ENCODE measurements around the gene ETNK2. TPM values are rescaled to one million over a fixed set of nuclear protein-coding genes. Genes with fewer than 3 reads are reported as not detected.
A peak's percentile ranks its signal among the peaks of the same experiment; 100 is the strongest.

ETNK2 gene, protein sequence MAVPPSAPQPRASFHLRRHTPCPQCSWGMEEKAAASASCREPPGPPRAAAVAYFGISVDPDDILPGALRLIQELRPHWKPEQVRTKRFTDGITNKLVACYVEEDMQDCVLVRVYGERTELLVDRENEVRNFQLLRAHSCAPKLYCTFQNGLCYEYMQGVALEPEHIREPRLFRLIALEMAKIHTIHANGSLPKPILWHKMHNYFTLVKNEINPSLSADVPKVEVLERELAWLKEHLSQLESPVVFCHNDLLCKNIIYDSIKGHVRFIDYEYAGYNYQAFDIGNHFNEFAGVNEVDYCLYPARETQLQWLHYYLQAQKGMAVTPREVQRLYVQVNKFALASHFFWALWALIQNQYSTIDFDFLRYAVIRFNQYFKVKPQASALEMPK
- polyA plus RNA-seq (2013, experiment 1 of 2), result 5.0 TPM
- 4.8 TPM for polyA plus RNA-seq (2013, experiment 2 of 2)

DNA sequence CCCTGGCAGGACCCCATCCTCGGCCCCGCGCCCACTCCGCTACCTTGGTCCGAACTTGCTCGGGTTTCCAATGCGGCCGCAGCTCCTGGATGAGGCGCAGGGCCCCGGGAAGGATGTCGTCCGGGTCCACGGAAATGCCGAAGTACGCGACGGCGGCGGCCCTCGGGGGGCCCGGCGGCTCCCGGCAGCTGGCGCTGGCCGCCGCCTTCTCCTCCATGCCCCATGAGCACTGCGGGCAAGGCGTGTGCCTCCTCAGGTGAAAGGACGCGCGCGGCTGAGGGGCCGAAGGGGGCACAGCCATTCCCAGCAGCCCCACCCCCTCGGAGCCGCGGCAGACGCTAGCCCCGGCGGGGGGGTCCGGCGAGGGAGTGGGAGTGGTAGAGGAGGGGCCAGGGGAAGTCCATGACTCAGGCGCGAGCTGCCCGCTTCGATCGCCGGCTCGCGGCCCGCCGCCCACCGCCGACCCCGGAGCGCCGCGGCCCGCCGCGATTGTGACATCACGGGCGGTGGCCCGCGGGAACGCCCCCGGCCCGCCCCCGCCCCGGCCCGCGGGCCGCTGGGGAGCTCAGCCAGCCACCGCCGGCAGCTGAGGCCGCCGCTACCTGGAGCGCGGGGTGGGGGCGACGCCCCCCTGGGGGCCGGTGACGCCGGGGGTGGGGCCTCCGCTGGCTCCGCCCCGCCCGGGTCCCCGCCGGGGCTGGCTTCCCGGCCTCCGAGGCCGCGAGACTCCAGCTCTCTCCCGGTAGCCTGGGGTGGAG, at the start of gene ETNK2:
Gene ETNK2, minus strand, starts transcription at position 493 of the 758 bp plus-strand sequence. Its CDS starts 192 bp downstream, at position 301.
- H4K91ac ChIP-seq (ENCODE audit: low read length), result peak within 1 kb of the TSS; percentile 35
- H4K8ac ChIP-seq (ENCODE audit: low read length), result peak within 1 kb of the TSS; percentile 76
- peak within 1 kb of the TSS in 1 of 2 experiments; percentile 18 for H2BK12ac ChIP-seq (ENCODE audit: low read length in 2 of 2)
- peaks cover 17% of the 10 kb centered on the region for H3K4me1 ChIP-seq (ENCODE audit: control insufficient read depth, insufficient read depth, low read depth, low read length)
- peak within 1 kb of the TSS; percentile 24 for H2BK120ac ChIP-seq (ENCODE audit: low read depth, low read length)
- H3K18ac ChIP-seq (ENCODE audit: low read depth in 1 of 2, low read length in 2 of 2), result peak within 1 kb of the TSS; percentile 74 to 78
- H3K36me3 ChIP-seq (ENCODE audit: control insufficient read depth in 1 of 2, insufficient read depth in 2 of 2, low read depth in 1 of 2, low read length in 2 of 2), result no peaks in the 10 kb centered on the region
- H2BK15ac ChIP-seq (ENCODE audit: low read depth, poor library complexity, severe bottlenecking), result peak within 1 kb of the TSS; percentile 89
- no peak within 1 kb of the TSS for H2AK5ac ChIP-seq (ENCODE audit: low read length, severe bottlenecking)
- no peaks in the 10 kb centered on the region for H3K79me1 ChIP-seq (replicated peaks; ENCODE audit: low read length, poor library complexity, severe bottlenecking)
- no peak within 1 kb of the TSS for H2BK5ac ChIP-seq (ENCODE audit: low read depth, low read length, poor library complexity, severe bottlenecking)
- H3K14ac ChIP-seq (ENCODE audit: low read length in 2 of 2), result no peak within 1 kb of the TSS
- no peaks in the 10 kb centered on the region for H3K9me3 ChIP-seq (ENCODE audit: control insufficient read depth, low read length)
- DNase-seq, result peak; percentile 57
- H3K9ac ChIP-seq (ENCODE audit: low read length), result peak within 1 kb of the TSS; percentile 53
- H2AFZ ChIP-seq (ENCODE audit: low read depth, low read length), result peak within 1 kb of the TSS; percentile 60
- H3K23ac ChIP-seq (ENCODE audit: low read length in 2 of 2), result peak within 1 kb of the TSS in 1 of 2 experiments; percentile 54
- under 1% methylated on average over 56 of the region's 94 CpGs for WGBS
- H3K4me3 ChIP-seq (ENCODE audit: insufficient read depth in 1 of 2, low read depth in 1 of 2, low read length in 2 of 2), result peak within 1 kb of the TSS; percentile 71 to 75
- peak within 1 kb of the TSS; percentile 89 for H3K4me2 ChIP-seq (ENCODE audit: low read length, poor library complexity, severe bottlenecking)
- H3K27ac ChIP-seq (ENCODE audit: low read length, poor library complexity, severe bottlenecking), result no peak within 1 kb of the TSS
- peaks cover 18 to 66% of the 10 kb centered on the region in 2 experiments for H3K27me3 ChIP-seq (ENCODE audit: control insufficient read depth in 1 of 2, insufficient read depth in 1 of 2, low read length in 2 of 2)
- peak within 1 kb of the TSS; percentile 17 to 48 for H3K4ac ChIP-seq (ENCODE audit: low read depth in 1 of 2, low read length in 2 of 2)

DNA sequence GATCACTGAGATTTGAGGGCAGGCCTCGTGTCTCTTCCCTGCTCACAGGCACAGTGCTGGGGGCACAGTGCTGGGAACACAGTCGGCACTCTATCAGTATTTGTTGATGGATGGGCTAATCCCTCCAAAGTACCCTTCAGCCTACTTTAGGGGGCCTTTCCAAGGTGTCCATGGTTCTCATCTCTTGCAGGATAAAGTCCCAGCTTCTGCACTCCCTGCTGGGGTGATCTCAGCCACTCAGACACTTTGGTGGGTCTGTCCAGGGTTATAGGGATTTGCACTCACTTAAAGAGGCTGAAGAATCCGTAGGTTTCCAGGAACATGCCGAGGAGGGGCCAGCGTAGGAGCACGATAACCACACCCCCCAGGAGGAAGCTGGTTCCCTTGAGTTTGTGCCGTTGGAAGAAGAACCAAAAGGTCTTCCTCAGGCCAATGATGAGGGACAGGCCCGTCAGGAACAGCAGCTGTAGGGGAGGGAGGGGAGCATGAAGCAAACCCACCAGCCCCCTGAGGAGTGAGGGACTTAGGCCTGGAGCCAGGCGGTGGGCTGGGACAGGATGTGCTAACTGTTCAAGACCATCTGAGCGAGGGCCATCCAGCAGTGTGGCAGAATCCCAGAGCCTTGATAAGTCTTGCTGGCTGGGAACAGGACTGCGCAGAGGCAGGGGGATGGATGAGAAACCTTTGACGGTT, 49.6 kb upstream of the ETNK2 start:
- no peak overlapping the region for H2BK12ac ChIP-seq (ENCODE audit: low read length in 2 of 2)
- no peak overlapping the region for H3K4me2 ChIP-seq (ENCODE audit: low read length, poor library complexity, severe bottlenecking)
- no peak overlapping the region for H3K18ac ChIP-seq (ENCODE audit: low read depth in 1 of 2, low read length in 2 of 2)
- H2AFZ ChIP-seq (ENCODE audit: low read depth, low read length), result no peak overlapping the region
- no peak overlapping the region for H4K91ac ChIP-seq (ENCODE audit: low read length)
- H3K36me3 ChIP-seq (ENCODE audit: control insufficient read depth in 1 of 2, insufficient read depth in 2 of 2, low read depth in 1 of 2, low read length in 2 of 2), result no peaks in the 10 kb centered on the region
- H2BK15ac ChIP-seq (ENCODE audit: low read depth, poor library complexity, severe bottlenecking), result no peak overlapping the region
- H3K27ac ChIP-seq (ENCODE audit: low read length, poor library complexity, severe bottlenecking), result no peak overlapping the region
- H3K14ac ChIP-seq (ENCODE audit: low read length in 2 of 2), result no peak overlapping the region
- WGBS, result 90% methylated on average over 11 of the region's 12 CpGs
- peaks cover 28% of the 10 kb centered on the region for H3K4me1 ChIP-seq (ENCODE audit: control insufficient read depth, insufficient read depth, low read depth, low read length)
- no peak overlapping the region for H3K23ac ChIP-seq (ENCODE audit: low read length in 2 of 2)
- no peak overlapping the region for H3K4ac ChIP-seq (ENCODE audit: low read depth in 1 of 2, low read length in 2 of 2)
- H3K27me3 ChIP-seq (ENCODE audit: control insufficient read depth in 1 of 2, insufficient read depth in 1 of 2, low read length in 2 of 2), result peaks cover 11 to 67% of the 10 kb centered on the region in 2 experiments
- no peak overlapping the region for H2BK5ac ChIP-seq (ENCODE audit: low read depth, low read length, poor library complexity, severe bottlenecking)
- no peak overlapping the region for H2BK120ac ChIP-seq (ENCODE audit: low read depth, low read length)
- no peaks in the 10 kb centered on the region for H3K9me3 ChIP-seq (ENCODE audit: control insufficient read depth, low read length)
- DNase-seq, result no peak
- no peak overlapping the region for H3K9ac ChIP-seq (ENCODE audit: low read length)
- no peak overlapping the region for H3K4me3 ChIP-seq (ENCODE audit: insufficient read depth in 1 of 2, low read depth in 1 of 2, low read length in 2 of 2)
- H3K79me1 ChIP-seq (replicated peaks; ENCODE audit: low read length, poor library complexity, severe bottlenecking), result no peaks in the 10 kb centered on the region
- no peak overlapping the region for H4K8ac ChIP-seq (ENCODE audit: low read length)
- H2AK5ac ChIP-seq (ENCODE audit: low read length, severe bottlenecking), result no peak overlapping the region

DNA sequence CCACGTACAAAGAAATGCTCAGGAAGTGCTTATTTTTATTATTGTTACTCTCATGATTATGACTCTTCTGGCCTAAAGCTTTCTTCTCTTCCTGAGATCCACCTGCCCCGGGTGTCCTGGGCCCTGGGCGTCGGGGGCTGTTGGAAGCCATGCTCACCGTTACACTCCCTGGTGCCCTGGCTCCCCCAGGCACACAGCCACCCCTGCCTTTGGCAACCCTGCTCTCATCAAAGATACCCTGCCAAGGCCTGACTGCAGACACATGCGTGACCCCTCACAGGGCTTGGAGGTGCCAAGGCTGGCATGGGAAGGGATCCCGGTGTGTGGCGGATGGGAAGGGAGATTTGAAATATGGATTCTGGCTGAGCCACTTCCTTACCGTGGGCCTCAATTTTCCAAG, 47.7 kb upstream of the ETNK2 start:
- H2BK15ac ChIP-seq (ENCODE audit: low read depth, poor library complexity, severe bottlenecking), result no peak overlapping the region
- H3K18ac ChIP-seq (ENCODE audit: low read depth in 1 of 2, low read length in 2 of 2), result no peak overlapping the region
- H3K79me1 ChIP-seq (replicated peaks; ENCODE audit: low read length, poor library complexity, severe bottlenecking), result no peaks in the 10 kb centered on the region
- H3K4me3 ChIP-seq (ENCODE audit: insufficient read depth in 1 of 2, low read depth in 1 of 2, low read length in 2 of 2), result no peak overlapping the region
- no peak overlapping the region for H2AFZ ChIP-seq (ENCODE audit: low read depth, low read length)
- WGBS, result 94% methylated on average over 9 of the region's 9 CpGs
- no peak overlapping the region for H3K9ac ChIP-seq (ENCODE audit: low read length)
- H3K36me3 ChIP-seq (ENCODE audit: control insufficient read depth in 1 of 2, insufficient read depth in 2 of 2, low read depth in 1 of 2, low read length in 2 of 2), result no peaks in the 10 kb centered on the region
- no peak overlapping the region for H3K4me2 ChIP-seq (ENCODE audit: low read length, poor library complexity, severe bottlenecking)
- H2BK120ac ChIP-seq (ENCODE audit: low read depth, low read length), result no peak overlapping the region
- no peak overlapping the region for H2AK5ac ChIP-seq (ENCODE audit: low read length, severe bottlenecking)
- H4K8ac ChIP-seq (ENCODE audit: low read length), result no peak overlapping the region
- H2BK12ac ChIP-seq (ENCODE audit: low read length in 2 of 2), result no peak overlapping the region
- peaks cover 45% of the 10 kb centered on the region for H3K4me1 ChIP-seq (ENCODE audit: control insufficient read depth, insufficient read depth, low read depth, low read length)
- H3K14ac ChIP-seq (ENCODE audit: low read length in 2 of 2), result no peak overlapping the region
- H3K4ac ChIP-seq (ENCODE audit: low read depth in 1 of 2, low read length in 2 of 2), result no peak overlapping the region
- H3K9me3 ChIP-seq (ENCODE audit: control insufficient read depth, low read length), result no peaks in the 10 kb centered on the region
- H3K27me3 ChIP-seq (ENCODE audit: control insufficient read depth in 1 of 2, insufficient read depth in 1 of 2, low read length in 2 of 2), result peaks cover 5 to 83% of the 10 kb centered on the region in 2 experiments
- no peak overlapping the region for H3K23ac ChIP-seq (ENCODE audit: low read length in 2 of 2)
- H2BK5ac ChIP-seq (ENCODE audit: low read depth, low read length, poor library complexity, severe bottlenecking), result no peak overlapping the region
- no peak overlapping the region for H3K27ac ChIP-seq (ENCODE audit: low read length, poor library complexity, severe bottlenecking)
- DNase-seq, result no peak
- H4K91ac ChIP-seq (ENCODE audit: low read length), result no peak overlapping the region
